ENCODE data around the gene PTPRA.

Gene PTPRA

GRCh38 chr20:2851086-2851485 lies 22.2 kb upstream of the PTPRA start:
- Histone ChIP-seq H3K27ac (ENCODE audit: insufficient read depth, low read depth, low read length, poor library complexity, severe bottlenecking) (no peak overlapping the region), H3K4me3 (ENCODE audit: insufficient read depth, low read depth, low read length) (no peak overlapping the region), H3K9me3 (ENCODE audit: control insufficient read depth, low read length) (no peaks in the 10 kb centered on the region), H3K4me1 (ENCODE audit: control insufficient read depth, insufficient read depth, low read length) (no peaks in the 10 kb centered on the region), H3K36me3 (ENCODE audit: control insufficient read depth, insufficient read depth, low read length) (no peaks in the 10 kb centered on the region), H3K27me3 (ENCODE audit: control insufficient read depth, insufficient read depth, low read length, poor library complexity, severe bottlenecking) (no peaks in the 10 kb centered on the region)
- WGBS, 2 experiments: 92 to 93% methylated on average over 10 of the region's 10 CpGs

GRCh38 chr20:2858591-2858990 lies 14.7 kb upstream of the PTPRA start:
- H3K4me1 ChIP-seq (ENCODE audit: control insufficient read depth, insufficient read depth, low read length): no peaks in the 10 kb centered on the region
- WGBS, 2 experiments: 85 to 90% methylated on average over 2 of the region's 2 CpGs
- H3K36me3 ChIP-seq (ENCODE audit: control insufficient read depth, insufficient read depth, low read length): no peaks in the 10 kb centered on the region
- H3K27me3 ChIP-seq (ENCODE audit: control insufficient read depth, insufficient read depth, low read length, poor library complexity, severe bottlenecking): no peaks in the 10 kb centered on the region
- H3K27ac ChIP-seq (ENCODE audit: insufficient read depth, low read depth, low read length, poor library complexity, severe bottlenecking): no peak overlapping the region
- no peak overlapping the region for H3K4me3 ChIP-seq (ENCODE audit: insufficient read depth, low read depth, low read length)
- no peaks in the 10 kb centered on the region for H3K9me3 ChIP-seq (ENCODE audit: control insufficient read depth, low read length)

GRCh38 chr20:2859330-2860121 lies 13.8 kb upstream of the PTPRA start:
- no peak overlapping the region for H3K27ac ChIP-seq (ENCODE audit: insufficient read depth, low read depth, low read length, poor library complexity, severe bottlenecking)
- 92 to 96% methylated on average over 4 of the region's 4 CpGs for WGBS, 2 experiments

GRCh38 chr20:2864626-2865025 lies 8.7 kb upstream of the PTPRA start:
- Histone ChIP-seq H3K27me3 (ENCODE audit: control insufficient read depth, insufficient read depth, low read length, poor library complexity, severe bottlenecking) (no peaks in the 10 kb centered on the region), H3K9me3 (ENCODE audit: control insufficient read depth, low read length) (no peaks in the 10 kb centered on the region), H3K36me3 (ENCODE audit: control insufficient read depth, insufficient read depth, low read length) (peaks cover 4% of the 10 kb centered on the region), H3K4me3 (ENCODE audit: insufficient read depth, low read depth, low read length) (no peak overlapping the region), H3K27ac (ENCODE audit: insufficient read depth, low read depth, low read length, poor library complexity, severe bottlenecking) (no peak overlapping the region), H3K4me1 (ENCODE audit: control insufficient read depth, insufficient read depth, low read length) (no peaks in the 10 kb centered on the region)
- WGBS, 2 experiments: 93 to 96% methylated on average over 12 of the region's 12 CpGs

More at GRCh38 chr20:2859330-2860121, 13.8 kb upstream of the PTPRA start:
- no peaks in the 10 kb centered on the region for H3K27me3 ChIP-seq (ENCODE audit: control insufficient read depth, insufficient read depth, low read length, poor library complexity, severe bottlenecking)
- H3K4me1 ChIP-seq (ENCODE audit: control insufficient read depth, insufficient read depth, low read length): no peaks in the 10 kb centered on the region
- H3K4me3 ChIP-seq (ENCODE audit: insufficient read depth, low read depth, low read length): no peak overlapping the region
- no peaks in the 10 kb centered on the region for H3K36me3 ChIP-seq (ENCODE audit: control insufficient read depth, insufficient read depth, low read length)
- no peaks in the 10 kb centered on the region for H3K9me3 ChIP-seq (ENCODE audit: control insufficient read depth, low read length)

GRCh38 chr20:2865101-2865500 lies 8.2 kb upstream of the PTPRA start:
- Histone ChIP-seq H3K4me3 (ENCODE audit: insufficient read depth, low read depth, low read length) (no peak overlapping the region), H3K9me3 (ENCODE audit: control insufficient read depth, low read length) (no peaks in the 10 kb centered on the region), H3K27ac (ENCODE audit: insufficient read depth, low read depth, low read length, poor library complexity, severe bottlenecking) (no peak overlapping the region), H3K36me3 (ENCODE audit: control insufficient read depth, insufficient read depth, low read length) (peaks cover 4% of the 10 kb centered on the region), H3K27me3 (ENCODE audit: control insufficient read depth, insufficient read depth, low read length, poor library complexity, severe bottlenecking) (no peaks in the 10 kb centered on the region), H3K4me1 (ENCODE audit: control insufficient read depth, insufficient read depth, low read length) (no peaks in the 10 kb centered on the region)
- 94 to 96% methylated on average over 10 of the region's 10 CpGs for WGBS, 2 experiments

- WGBS, 2 experiments: 91 to 98% methylated on average over 3 of the region's 3 CpGs
- no peaks in the 10 kb centered on the region for H3K9me3 ChIP-seq (ENCODE audit: control insufficient read depth, low read length)
- peaks cover 3% of the 10 kb centered on the region for H3K27me3 ChIP-seq (ENCODE audit: control insufficient read depth, insufficient read depth, low read length, poor library complexity, severe bottlenecking)
- peaks cover 4% of the 10 kb centered on the region for H3K36me3 ChIP-seq (ENCODE audit: control insufficient read depth, insufficient read depth, low read length)
- peaks cover 5% of the 10 kb centered on the region for H3K4me1 ChIP-seq (ENCODE audit: control insufficient read depth, insufficient read depth, low read length)
- no peak overlapping the region for H3K27ac ChIP-seq (ENCODE audit: insufficient read depth, low read depth, low read length, poor library complexity, severe bottlenecking)
- H3K4me3 ChIP-seq (ENCODE audit: insufficient read depth, low read depth, low read length): no peak overlapping the region
Measured at GRCh38 chr20:2865630-2866029, 7.7 kb upstream of the PTPRA start.

GRCh38 chr20:2866236-2866635 lies 7.0 kb upstream of the PTPRA start:
- 95 to 97% methylated on average over 11 of the region's 11 CpGs for WGBS, 2 experiments
- no peak overlapping the region for H3K27ac ChIP-seq (ENCODE audit: insufficient read depth, low read depth, low read length, poor library complexity, severe bottlenecking)
- no peak overlapping the region for H3K4me3 ChIP-seq (ENCODE audit: insufficient read depth, low read depth, low read length)
- no peaks in the 10 kb centered on the region for H3K9me3 ChIP-seq (ENCODE audit: control insufficient read depth, low read length)
- peaks cover 8% of the 10 kb centered on the region for H3K4me1 ChIP-seq (ENCODE audit: control insufficient read depth, insufficient read depth, low read length)
- peaks cover 9% of the 10 kb centered on the region for H3K27me3 ChIP-seq (ENCODE audit: control insufficient read depth, insufficient read depth, low read length, poor library complexity, severe bottlenecking)
- peaks cover 4% of the 10 kb centered on the region for H3K36me3 ChIP-seq (ENCODE audit: control insufficient read depth, insufficient read depth, low read length)

GRCh38 chr20:2867081-2867864 lies 6.0 kb upstream of the PTPRA start:
- peaks cover 18% of the 10 kb centered on the region for H3K27me3 ChIP-seq (ENCODE audit: control insufficient read depth, insufficient read depth, low read length, poor library complexity, severe bottlenecking)
- H3K4me3 ChIP-seq (ENCODE audit: insufficient read depth, low read depth, low read length): no peak overlapping the region
- peaks cover 4% of the 10 kb centered on the region for H3K36me3 ChIP-seq (ENCODE audit: control insufficient read depth, insufficient read depth, low read length)
- 91 to 92% methylated on average over 12 of the region's 12 CpGs for WGBS, 2 experiments
- H3K9me3 ChIP-seq (ENCODE audit: control insufficient read depth, low read length): no peaks in the 10 kb centered on the region
- H3K27ac ChIP-seq (ENCODE audit: insufficient read depth, low read depth, low read length, poor library complexity, severe bottlenecking): no peak overlapping the region
- H3K4me1 ChIP-seq (ENCODE audit: control insufficient read depth, insufficient read depth, low read length): peaks cover 8% of the 10 kb centered on the region

- no peak overlapping the region for H3K4me3 ChIP-seq (ENCODE audit: insufficient read depth, low read depth, low read length)
- 93 to 96% methylated on average over 3 of the region's 3 CpGs for WGBS, 2 experiments
- peaks cover 4% of the 10 kb centered on the region for H3K36me3 ChIP-seq (ENCODE audit: control insufficient read depth, insufficient read depth, low read length)
- H3K4me1 ChIP-seq (ENCODE audit: control insufficient read depth, insufficient read depth, low read length): peaks cover 8% of the 10 kb centered on the region
- H3K27ac ChIP-seq (ENCODE audit: insufficient read depth, low read depth, low read length, poor library complexity, severe bottlenecking): no peak overlapping the region
- H3K9me3 ChIP-seq (ENCODE audit: control insufficient read depth, low read length): no peaks in the 10 kb centered on the region
- H3K27me3 ChIP-seq (ENCODE audit: control insufficient read depth, insufficient read depth, low read length, poor library complexity, severe bottlenecking): peaks cover 26% of the 10 kb centered on the region
Measured at GRCh38 chr20:2869381-2869780, 3.9 kb upstream of the PTPRA start.

GRCh38 chr20:2871111-2871465 lies 2.2 kb upstream of the PTPRA start:
- H3K4me3 ChIP-seq (ENCODE audit: insufficient read depth, low read depth, low read length): no peak overlapping the region
- no peak overlapping the region for H3K27ac ChIP-seq (ENCODE audit: insufficient read depth, low read depth, low read length, poor library complexity, severe bottlenecking)
- H3K4me1 ChIP-seq (ENCODE audit: control insufficient read depth, insufficient read depth, low read length): peaks cover 15% of the 10 kb centered on the region
- H3K36me3 ChIP-seq (ENCODE audit: control insufficient read depth, insufficient read depth, low read length): peaks cover 4% of the 10 kb centered on the region
- H3K27me3 ChIP-seq (ENCODE audit: control insufficient read depth, insufficient read depth, low read length, poor library complexity, severe bottlenecking): peaks cover 26% of the 10 kb centered on the region
- 90 to 97% methylated on average over 2 of the region's 2 CpGs for WGBS, 2 experiments
- no peaks in the 10 kb centered on the region for H3K9me3 ChIP-seq (ENCODE audit: control insufficient read depth, low read length)
